ENCODE data around the gene CD5L.

CD5L gene

DNA sequence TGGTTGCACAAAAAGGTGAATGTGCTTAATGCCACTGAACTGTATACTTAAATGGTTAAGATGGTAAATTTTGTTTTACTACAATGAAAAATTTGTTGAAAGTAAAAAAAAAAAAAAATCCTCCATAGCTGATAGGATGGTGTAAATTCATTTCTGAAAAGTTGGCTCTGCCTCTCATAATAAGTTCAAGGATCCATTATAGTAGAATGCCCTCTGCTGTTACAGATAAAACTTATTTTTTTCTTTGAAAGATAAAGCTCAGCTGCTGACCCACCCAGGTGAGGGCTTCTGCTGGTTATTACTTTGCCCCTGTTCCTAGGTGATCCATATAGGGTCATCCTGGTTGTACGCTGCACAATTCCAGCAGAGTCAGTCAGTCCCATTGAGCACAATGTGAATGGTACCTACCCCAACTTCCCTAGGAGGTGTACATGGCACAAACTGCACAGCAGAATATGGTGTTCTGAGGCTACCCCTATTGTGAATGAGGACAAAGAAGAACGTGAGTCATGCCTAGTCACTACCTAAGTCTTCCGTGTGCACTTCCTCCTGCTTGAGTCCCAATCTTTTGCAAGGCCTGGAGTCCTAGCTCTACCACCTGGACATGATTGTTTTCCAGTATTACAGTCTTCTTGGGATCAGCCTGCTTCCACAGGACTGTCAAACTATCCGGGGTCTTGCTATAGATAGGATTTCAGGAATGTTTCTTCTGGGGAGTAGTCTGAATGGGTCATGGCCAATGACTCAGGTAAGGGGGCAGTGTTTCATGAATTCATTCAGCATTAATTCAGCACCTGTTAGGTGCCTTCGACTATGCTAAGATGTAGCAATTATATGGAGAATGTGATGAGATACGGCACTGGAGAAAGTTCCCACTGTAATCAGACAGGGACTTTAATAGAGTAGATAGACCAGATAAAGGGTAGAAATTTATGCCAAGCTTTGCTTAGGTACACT lies 20.8 kb upstream of the CD5L start:
- DNase-seq (ENCODE audit: extremely low read depth, low read depth), result no peak
- H3K4me3 ChIP-seq (replicated peaks; ENCODE audit: low read depth, low read length), result no peak overlapping the region
- TF ChIP-seq, protein P1, sequence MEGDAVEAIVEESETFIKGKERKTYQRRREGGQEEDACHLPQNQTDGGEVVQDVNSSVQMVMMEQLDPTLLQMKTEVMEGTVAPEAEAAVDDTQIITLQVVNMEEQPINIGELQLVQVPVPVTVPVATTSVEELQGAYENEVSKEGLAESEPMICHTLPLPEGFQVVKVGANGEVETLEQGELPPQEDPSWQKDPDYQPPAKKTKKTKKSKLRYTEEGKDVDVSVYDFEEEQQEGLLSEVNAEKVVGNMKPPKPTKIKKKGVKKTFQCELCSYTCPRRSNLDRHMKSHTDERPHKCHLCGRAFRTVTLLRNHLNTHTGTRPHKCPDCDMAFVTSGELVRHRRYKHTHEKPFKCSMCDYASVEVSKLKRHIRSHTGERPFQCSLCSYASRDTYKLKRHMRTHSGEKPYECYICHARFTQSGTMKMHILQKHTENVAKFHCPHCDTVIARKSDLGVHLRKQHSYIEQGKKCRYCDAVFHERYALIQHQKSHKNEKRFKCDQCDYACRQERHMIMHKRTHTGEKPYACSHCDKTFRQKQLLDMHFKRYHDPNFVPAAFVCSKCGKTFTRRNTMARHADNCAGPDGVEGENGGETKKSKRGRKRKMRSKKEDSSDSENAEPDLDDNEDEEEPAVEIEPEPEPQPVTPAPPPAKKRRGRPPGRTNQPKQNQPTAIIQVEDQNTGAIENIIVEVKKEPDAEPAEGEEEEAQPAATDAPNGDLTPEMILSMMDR (IDR thresholded peaks at IDR 0.05; ENCODE audit: low read depth, low read length, missing control alignments), result no peak

DNA sequence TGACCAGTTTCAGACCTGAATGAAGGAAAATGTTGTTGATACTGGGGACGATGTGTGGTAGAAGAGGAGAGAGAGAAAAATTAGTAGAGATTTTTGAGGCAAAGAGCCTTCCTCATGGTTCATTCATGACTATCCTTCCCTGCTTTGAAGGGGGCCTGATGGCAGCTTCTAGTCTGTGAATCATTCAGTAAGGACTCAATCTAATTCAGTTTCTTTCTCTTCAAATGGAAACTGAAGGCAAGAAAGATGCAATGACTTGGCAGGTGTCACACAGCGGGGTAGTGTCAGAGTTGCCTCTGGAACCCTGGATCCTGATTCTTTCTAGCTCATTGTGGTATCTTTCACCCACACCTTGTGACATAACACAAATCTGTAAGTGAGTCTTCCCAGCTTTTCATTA lies 14.9 kb upstream of the CD5L start:
- no peak for DNase-seq (ENCODE audit: extremely low read depth, low read depth)
- no peak overlapping the region for H3K4me3 ChIP-seq (replicated peaks; ENCODE audit: low read depth, low read length)
- TF ChIP-seq, protein P1 (IDR thresholded peaks at IDR 0.05; ENCODE audit: low read depth, low read length, missing control alignments), result no peak

DNA sequence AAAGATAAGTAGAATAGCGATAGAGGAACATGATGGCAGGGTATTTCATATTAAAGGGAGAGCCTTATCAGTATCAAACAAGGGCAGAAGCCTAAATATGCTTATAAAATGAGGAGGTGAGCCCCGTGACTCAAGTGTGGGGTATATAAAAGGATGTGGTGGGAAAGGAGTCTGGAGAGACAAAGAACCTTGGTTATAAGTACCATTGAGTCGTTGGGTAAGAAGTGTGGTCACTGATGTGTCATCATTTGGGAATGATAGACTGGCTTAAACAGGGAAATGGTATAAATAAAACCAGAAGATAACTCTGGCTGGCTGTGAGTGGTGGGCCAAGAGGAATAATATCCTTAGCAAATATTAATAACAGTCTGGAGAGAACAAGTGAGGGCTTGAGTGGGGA lies 10.9 kb upstream of the CD5L start:
- DNase-seq (ENCODE audit: extremely low read depth, low read depth), result no peak
- TF ChIP-seq, protein P1 (IDR thresholded peaks at IDR 0.05; ENCODE audit: low read depth, low read length, missing control alignments), result no peak

DNA sequence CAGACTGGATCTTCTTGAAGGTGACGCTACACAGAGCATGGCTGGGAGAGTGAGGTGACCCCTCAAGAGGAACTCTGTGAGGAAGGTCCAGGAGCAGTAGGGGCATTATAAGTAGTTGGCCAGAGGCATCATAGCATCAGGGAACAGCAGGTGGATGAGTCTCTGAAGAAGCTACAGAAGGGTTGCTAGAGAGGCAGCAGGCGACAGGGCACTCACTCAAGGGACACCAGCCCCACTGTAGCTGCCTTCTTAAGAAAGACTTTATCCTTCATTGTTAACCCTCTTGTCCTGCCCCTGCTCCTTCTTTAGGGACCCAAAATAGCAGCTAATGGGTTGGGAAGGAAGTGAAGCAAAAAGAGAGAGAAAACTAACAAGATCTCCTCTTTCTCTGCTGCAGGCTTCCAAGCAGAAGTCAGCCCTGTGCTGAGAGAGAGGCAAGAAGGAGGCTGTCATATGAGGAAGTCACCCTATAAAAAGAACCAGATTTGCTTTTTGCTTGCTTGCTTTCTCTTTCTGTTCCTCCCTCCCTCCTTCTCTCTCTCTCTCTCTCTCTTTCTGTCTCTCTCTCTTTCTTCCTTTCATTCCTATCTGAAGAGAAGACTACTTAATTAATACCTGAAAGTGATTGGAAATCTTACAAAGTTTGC lies 7.7 kb upstream of the CD5L start:
- DNase-seq (ENCODE audit: extremely low read depth, low read depth), result no peak
- H3K4me3 ChIP-seq (replicated peaks; ENCODE audit: low read depth, low read length), result no peak overlapping the region
- TF ChIP-seq, protein P1 (IDR thresholded peaks at IDR 0.05; ENCODE audit: low read depth, low read length, missing control alignments), result no peak

More for the DNA sequence above, 10.9 kb upstream of the CD5L start:
- H3K4me3 ChIP-seq (replicated peaks; ENCODE audit: low read depth, low read length), result no peak overlapping the region

DNA sequence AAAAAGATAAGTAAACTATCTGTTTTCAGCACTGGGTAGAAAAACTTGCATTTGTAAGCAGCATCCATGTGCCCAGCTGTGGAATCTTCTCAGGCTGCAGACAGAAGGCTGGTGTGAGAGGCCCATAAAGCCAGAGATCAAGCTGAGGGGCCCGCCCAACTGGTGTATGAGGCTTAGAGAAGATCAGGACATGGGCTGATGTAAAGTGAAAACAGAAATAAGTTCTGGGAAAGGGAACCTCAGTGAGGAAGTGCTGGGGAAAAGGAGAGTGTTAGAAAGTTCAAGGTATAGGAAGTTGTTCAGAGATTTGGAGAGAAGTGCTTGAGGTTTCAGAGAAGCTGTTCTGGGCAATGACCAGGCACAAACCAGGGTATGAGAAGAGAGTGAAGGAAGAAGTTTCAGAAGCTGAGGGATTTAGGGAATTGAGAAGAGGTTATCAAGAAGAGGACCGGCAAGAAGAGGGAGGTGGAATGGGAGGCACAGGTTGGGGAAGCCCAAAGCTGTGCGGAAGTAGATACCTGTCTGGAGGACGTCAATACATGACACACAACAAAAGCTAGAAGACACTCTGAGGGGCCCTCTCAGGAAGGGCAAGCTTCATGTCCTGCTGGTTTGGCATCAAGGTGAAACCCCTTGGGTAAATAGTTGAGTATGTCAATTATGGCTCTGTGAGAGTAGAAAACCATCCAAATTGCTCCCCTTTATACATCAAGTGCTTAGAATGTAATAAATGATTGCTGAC lies 2.7 kb upstream of the CD5L start:
- DNase-seq (ENCODE audit: extremely low read depth, low read depth), result no peak
- TF ChIP-seq, protein P1 (IDR thresholded peaks at IDR 0.05; ENCODE audit: low read depth, low read length, missing control alignments), result no peak
- no peak overlapping the region for H3K4me3 ChIP-seq (replicated peaks; ENCODE audit: low read depth, low read length)

DNA sequence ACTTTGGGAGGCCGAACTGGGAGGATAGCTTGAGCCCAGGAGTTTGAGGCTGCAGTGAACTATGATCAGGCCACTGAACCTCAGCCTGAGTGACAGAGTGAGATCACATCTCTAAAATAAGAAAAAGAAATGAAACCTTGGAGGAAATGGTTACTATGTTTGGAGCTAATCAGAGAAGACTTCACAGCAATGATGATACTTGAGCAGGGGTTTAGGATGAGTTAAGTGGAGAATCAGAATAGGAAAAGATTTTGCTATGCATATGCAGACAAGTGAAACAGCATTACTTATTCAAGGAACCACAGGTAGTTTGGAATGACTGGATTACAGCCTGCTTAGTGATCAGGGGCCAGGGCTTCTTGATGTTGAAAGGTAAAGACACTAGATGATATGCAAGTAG lies 1.3 kb upstream of the CD5L start:
- no peak overlapping the region for H3K4me3 ChIP-seq (replicated peaks; ENCODE audit: low read depth, low read length)
- DNase-seq (ENCODE audit: extremely low read depth, low read depth), result no peak
- TF ChIP-seq, protein P1 (IDR thresholded peaks at IDR 0.05; ENCODE audit: low read depth, low read length, missing control alignments), result no peak
